Neural crest cell (in vitro differentiated cells): ENCODE measurements around the gene TRAP1. TPM values are rescaled to one million over a fixed set of nuclear protein-coding genes. Genes with fewer than 3 reads are reported as not detected.

Experiments used
- DNase-seq: peaks from one replicate; pipeline ENCODE4 v3.0.0; 2021; ENCODE audit warnings: low read depth, mixed read lengths, low spot score
- H3K27ac Mint-ChIP-seq: one replicate; pipeline ENCODE4 v1.8.0; 2021; ENCODE audit warnings: mild to moderate bottlenecking, mixed read lengths; ENCODE audit not compliant: unreplicated experiment
- H3K27me3 Mint-ChIP-seq: 2 replicates; pipeline ENCODE4 v1.8.0; 2021; ENCODE audit warnings: low read depth, mild to moderate bottlenecking, mixed read lengths
- H3K36me3 Mint-ChIP-seq: 2 replicates; pipeline ENCODE4 v1.8.0; 2021; ENCODE audit warnings: low read depth, mild to moderate bottlenecking, mixed read lengths
- H3K4me1 Mint-ChIP-seq: 2 replicates; pipeline ENCODE4 v1.8.0; 2021; ENCODE audit warnings: mixed read lengths
- H3K4me3 Mint-ChIP-seq: one replicate; pipeline ENCODE4 v1.8.0; 2021; ENCODE audit warnings: mild to moderate bottlenecking, mixed read lengths
- H3K9me3 Mint-ChIP-seq: 2 replicates; pipeline ENCODE4 v1.8.0; 2021; ENCODE audit warnings: mixed read lengths
- CTCF ChIP-seq: fragments of 200-600 bp; sonication (generic); conservative IDR thresholded peaks from 2 replicates; pipeline ENCODE4 v1.5.0; 2021; ENCODE audit warnings: antibody characterized with exemption, mild to moderate bottlenecking
- total RNA-seq: library from RNA; stranded (reverse); gene quantifications from 2 replicates; pipeline ENCODE4 v1.2.1, GENCODE V29; 2021

The TRAP1 gene
- total RNA-seq, 1 donor from 2014 or later: 152 TPM

DNA sequence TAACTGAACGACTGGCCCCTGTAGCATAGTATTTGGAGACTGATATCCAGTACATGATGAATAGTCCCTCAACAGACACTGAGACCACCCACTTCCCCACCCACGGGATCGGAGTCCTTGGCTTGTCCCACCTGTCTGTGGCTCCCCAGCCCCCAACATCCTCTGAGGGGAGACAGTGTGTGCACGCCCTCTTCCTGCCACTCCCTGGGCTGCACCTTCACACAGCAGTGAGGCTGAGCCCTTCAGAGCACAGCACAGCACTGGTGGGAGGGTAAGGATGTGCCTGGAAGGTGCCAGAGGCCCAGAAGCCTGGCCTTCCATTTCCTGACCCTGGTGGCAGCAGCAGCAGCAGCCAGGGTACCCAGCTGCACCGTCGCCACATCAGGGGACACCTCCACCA is 51.8 kb downstream of the TRAP1 start:
- no peak for DNase-seq
- Mint-ChIP-seq H3K36me3 (peaks cover 7% of the 10 kb centered on the region), H3K27me3 (no peaks in the 10 kb centered on the region), H3K4me1 (no peaks in the 10 kb centered on the region), H3K9me3 (no peaks in the 10 kb centered on the region), H3K4me3 (no peak overlapping the region), H3K27ac (no peak overlapping the region)
- no peak for TF ChIP-seq CTCF

GRCh38 chr16:3664187-3664896 is 53.0 kb downstream of the TRAP1 start:
- Mint-ChIP-seq H3K9me3 (no peaks in the 10 kb centered on the region), H3K4me1 (no peaks in the 10 kb centered on the region), H3K27me3 (no peaks in the 10 kb centered on the region), H3K27ac (no peak overlapping the region), H3K36me3 (peaks cover 7% of the 10 kb centered on the region), H3K4me3 (no peak overlapping the region)
- no peak for TF ChIP-seq CTCF
- DNase-seq: no peak

DNA sequence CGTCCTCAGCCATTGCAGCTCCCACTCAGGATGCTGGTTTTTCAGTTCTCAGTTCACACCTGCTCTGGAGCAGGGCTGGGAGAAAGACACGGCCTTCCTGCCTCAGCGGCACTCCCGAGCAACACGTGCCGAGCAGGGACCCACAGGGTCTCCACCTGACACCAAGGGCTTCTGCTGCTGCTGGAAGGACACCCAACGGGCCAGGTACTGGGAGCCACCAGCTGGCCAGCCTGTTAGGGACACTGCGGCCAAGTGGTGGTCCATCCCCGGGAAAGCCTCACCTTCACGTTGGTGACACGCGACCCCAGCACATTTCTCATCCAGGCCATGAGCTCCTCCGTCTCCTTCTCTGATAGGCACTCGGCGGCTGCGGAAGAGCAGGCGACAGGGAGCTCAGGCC is 54.7 kb downstream of the TRAP1 start:
- no peaks in the 10 kb centered on the region for H3K27me3 Mint-ChIP-seq
- H3K9me3 Mint-ChIP-seq: no peaks in the 10 kb centered on the region
- H3K36me3 Mint-ChIP-seq: peaks cover 7% of the 10 kb centered on the region
- no peak overlapping the region for H3K4me3 Mint-ChIP-seq
- H3K27ac Mint-ChIP-seq: no peak overlapping the region
- DNase-seq: no peak
- no peak for TF ChIP-seq CTCF
- H3K4me1 Mint-ChIP-seq: no peaks in the 10 kb centered on the region

GRCh38 chr16:3661922-3662321 is 55.4 kb downstream of the TRAP1 start:
- no peaks in the 10 kb centered on the region for H3K4me1 Mint-ChIP-seq
- H3K27me3 Mint-ChIP-seq: no peaks in the 10 kb centered on the region
- no peaks in the 10 kb centered on the region for H3K9me3 Mint-ChIP-seq
- TF ChIP-seq CTCF: no peak
- H3K27ac Mint-ChIP-seq: no peak overlapping the region
- peaks cover 8% of the 10 kb centered on the region for H3K36me3 Mint-ChIP-seq
- DNase-seq: no peak
- H3K4me3 Mint-ChIP-seq: no peak overlapping the region

DNA sequence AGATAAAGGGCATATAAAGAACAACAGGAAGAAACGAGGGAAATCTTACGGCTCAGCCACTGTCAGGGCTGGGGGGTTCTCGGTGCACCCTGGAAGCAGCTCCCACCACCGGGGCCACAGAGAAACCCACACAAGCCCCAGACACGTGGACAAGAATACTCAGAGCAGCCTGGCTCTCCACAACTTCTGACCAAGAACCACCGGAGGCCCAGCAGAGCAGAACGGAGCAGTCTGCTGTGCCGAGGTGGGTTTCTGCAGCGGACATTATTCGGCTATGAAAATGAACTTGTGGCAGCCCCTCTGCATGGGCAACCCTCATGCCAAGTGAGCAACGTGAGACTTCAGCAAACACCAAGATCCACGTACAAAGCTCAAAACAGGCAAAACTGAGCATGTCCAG is 56.0 kb downstream of the TRAP1 start:
- no peak overlapping the region for H3K4me3 Mint-ChIP-seq
- H3K27ac Mint-ChIP-seq: no peak overlapping the region
- H3K36me3 Mint-ChIP-seq: peaks cover 7% of the 10 kb centered on the region
- no peak for DNase-seq
- no peak for TF ChIP-seq CTCF
- H3K4me1 Mint-ChIP-seq: no peaks in the 10 kb centered on the region
- H3K9me3 Mint-ChIP-seq: no peaks in the 10 kb centered on the region
- no peaks in the 10 kb centered on the region for H3K27me3 Mint-ChIP-seq
